ENCODE data around the gene SLC36A2. TPM values are rescaled to one million over a fixed set of nuclear protein-coding genes. Genes with fewer than 3 reads are reported as not detected.

Gene SLC36A2
- total and polyA plus RNA-seq, 4 experiments from 2014 or later: not detected

- no peak overlapping the region for H3K4me3 Mint-ChIP-seq
- H3K27me3 ChIP-seq (ENCODE audit: insufficient read depth, low read length): no peaks in the 10 kb centered on the region
- H3K36me3 ChIP-seq (ENCODE audit: insufficient read depth, low read length): no peaks in the 10 kb centered on the region
- POLR2A ChIA-PET (ENCODE audit: partially characterized antibody): no interaction called here
- no peaks in the 10 kb centered on the region for H3K4me1 Mint-ChIP-seq
- H3K27me3 Mint-ChIP-seq: peaks cover 40 to 48% of the 10 kb centered on the region in 2 donors
- H3K4me3 ChIP-seq (ENCODE audit: low read length in 2 of 2): no peak overlapping the region
- DNase-seq: no peak
- H3K27ac Mint-ChIP-seq: no peak overlapping the region
- intact Hi-C loops (cut with micrococcal nuclease): no loop called here
- no peaks in the 10 kb centered on the region for H3K36me3 Mint-ChIP-seq
- H3K9me3 ChIP-seq (ENCODE audit: control insufficient read depth in 1 of 2, low read length in 2 of 2): no peaks in the 10 kb centered on the region
- no peaks in the 10 kb centered on the region for H3K9me3 Mint-ChIP-seq
- CTCF ChIA-PET (ENCODE audit: partially characterized antibody): no interaction called here
- no peaks in the 10 kb centered on the region for H3K4me1 ChIP-seq (ENCODE audit: insufficient read depth, low read length)
- no peak overlapping the region for H3K27ac ChIP-seq (ENCODE audit: low read depth, low read length)
Observed at GRCh38 chr5:151345808-151346478, 1.4 kb downstream of the SLC36A2 start.

GRCh38 chr5:151345187-151345807, 2.1 kb downstream of the SLC36A2 start:
- Histone ChIP-seq H3K27me3 (ENCODE audit: insufficient read depth, low read length) (no peaks in the 10 kb centered on the region), H3K4me1 (ENCODE audit: insufficient read depth, low read length) (no peaks in the 10 kb centered on the region), H3K4me3 (ENCODE audit: low read length in 2 of 2) (no peak overlapping the region), H3K27ac (ENCODE audit: low read depth, low read length) (no peak overlapping the region), H3K36me3 (ENCODE audit: insufficient read depth, low read length) (no peaks in the 10 kb centered on the region), H3K9me3 (ENCODE audit: control insufficient read depth in 1 of 2, low read length in 2 of 2) (no peaks in the 10 kb centered on the region)
- Mint-ChIP-seq H3K36me3 (no peaks in the 10 kb centered on the region), H3K9me3 (no peaks in the 10 kb centered on the region), H3K27ac (no peak overlapping the region), H3K27me3 (peaks cover 40 to 51% of the 10 kb centered on the region in 2 donors), H3K4me1 (no peaks in the 10 kb centered on the region), H3K4me3 (no peak overlapping the region)
- POLR2A ChIA-PET (ENCODE audit: partially characterized antibody): no interaction called here
- DNase-seq: no peak
- CTCF ChIA-PET (ENCODE audit: partially characterized antibody): no interaction called here
- intact Hi-C loops (cut with micrococcal nuclease): no loop called here

GRCh38 chr5:151344088-151344487, 3.3 kb downstream of the SLC36A2 start:
- H3K27me3 Mint-ChIP-seq: peaks cover 45 to 51% of the 10 kb centered on the region in 2 donors
- H3K27ac Mint-ChIP-seq: no peak overlapping the region
- Histone ChIP-seq H3K27me3 (ENCODE audit: insufficient read depth, low read length) (no peaks in the 10 kb centered on the region), H3K27ac (ENCODE audit: low read depth, low read length) (no peak overlapping the region), H3K4me1 (ENCODE audit: insufficient read depth, low read length) (no peaks in the 10 kb centered on the region), H3K9me3 (ENCODE audit: control insufficient read depth in 1 of 2, low read length in 2 of 2) (no peaks in the 10 kb centered on the region), H3K4me3 (ENCODE audit: low read length in 2 of 2) (no peak overlapping the region), H3K36me3 (ENCODE audit: insufficient read depth, low read length) (no peaks in the 10 kb centered on the region)
- POLR2A ChIA-PET (ENCODE audit: partially characterized antibody): no interaction called here
- H3K9me3 Mint-ChIP-seq: no peaks in the 10 kb centered on the region
- no peaks in the 10 kb centered on the region for H3K36me3 Mint-ChIP-seq
- H3K4me1 Mint-ChIP-seq: peaks cover 0 to under 1% (median 0%) of the 10 kb centered on the region in 4 donors
- CTCF ChIA-PET (ENCODE audit: partially characterized antibody): no interaction called here
- H3K4me3 Mint-ChIP-seq: no peak overlapping the region
- DNase-seq: no peak
- intact Hi-C loops (cut with micrococcal nuclease): no loop called here

- CTCF ChIA-PET (ENCODE audit: partially characterized antibody): no interaction called here
- Mint-ChIP-seq H3K4me3 (no peak overlapping the region), H3K9me3 (peaks cover 0 to 1% (median 0%) of the 10 kb centered on the region in 8 donors), H3K36me3 (no peaks in the 10 kb centered on the region), H3K27me3 (peaks cover 29 to 39% of the 10 kb centered on the region in 2 donors), H3K27ac (no peak overlapping the region), H3K4me1 (peaks cover 0 to 6% (median 3%) of the 10 kb centered on the region in 4 donors)
- Histone ChIP-seq H3K9me3 (ENCODE audit: control insufficient read depth in 1 of 2, low read length in 2 of 2) (no peaks in the 10 kb centered on the region), H3K27ac (ENCODE audit: low read depth, low read length) (no peak overlapping the region), H3K4me3 (ENCODE audit: low read length in 2 of 2) (no peak overlapping the region), H3K4me1 (ENCODE audit: insufficient read depth, low read length) (no peaks in the 10 kb centered on the region), H3K27me3 (ENCODE audit: insufficient read depth, low read length) (no peaks in the 10 kb centered on the region), H3K36me3 (ENCODE audit: insufficient read depth, low read length) (no peaks in the 10 kb centered on the region)
- POLR2A ChIA-PET (ENCODE audit: partially characterized antibody): no interaction called here
- DNase-seq: no peak
- intact Hi-C loops (cut with micrococcal nuclease): no loop called here
Observed at GRCh38 chr5:151340004-151340403, 7.4 kb downstream of the SLC36A2 start.

- intact Hi-C loops (cut with micrococcal nuclease): no loop called here
- Mint-ChIP-seq H3K9me3 (peaks cover 0 to 1% (median 0%) of the 10 kb centered on the region in 8 donors), H3K4me3 (no peak overlapping the region), H3K4me1 (peaks cover 0 to 6% (median 3%) of the 10 kb centered on the region in 4 donors), H3K36me3 (no peaks in the 10 kb centered on the region), H3K27me3 (peaks cover 22 to 32% of the 10 kb centered on the region in 2 donors), H3K27ac (no peak overlapping the region)
- no peak overlapping the region for H3K27ac ChIP-seq (ENCODE audit: low read depth, low read length)
- CTCF ChIA-PET (ENCODE audit: partially characterized antibody): no interaction called here
- DNase-seq: no peak
- H3K4me1 ChIP-seq (ENCODE audit: insufficient read depth, low read length): no peaks in the 10 kb centered on the region
- H3K27me3 ChIP-seq (ENCODE audit: insufficient read depth, low read length): no peaks in the 10 kb centered on the region
- POLR2A ChIA-PET (ENCODE audit: partially characterized antibody): no interaction called here
- no peaks in the 10 kb centered on the region for H3K9me3 ChIP-seq (ENCODE audit: control insufficient read depth in 1 of 2, low read length in 2 of 2)
- no peak overlapping the region for H3K4me3 ChIP-seq (ENCODE audit: low read length in 2 of 2)
- no peaks in the 10 kb centered on the region for H3K36me3 ChIP-seq (ENCODE audit: insufficient read depth, low read length)
Observed at GRCh38 chr5:151338734-151339133, 8.6 kb downstream of the SLC36A2 start.

GRCh38 chr5:151332857-151333256, 14.5 kb downstream of the SLC36A2 start:
- Mint-ChIP-seq H3K27me3 (peaks cover 6 to 8% of the 10 kb centered on the region in 2 donors), H3K4me3 (no peak overlapping the region), H3K9me3 (peaks cover 0 to 1% (median 0%) of the 10 kb centered on the region in 8 donors), H3K27ac (no peak overlapping the region), H3K4me1 (no peaks in the 10 kb centered on the region), H3K36me3 (no peaks in the 10 kb centered on the region)
- intact Hi-C loops (cut with micrococcal nuclease): no loop called here
- Histone ChIP-seq H3K4me3 (ENCODE audit: low read length in 2 of 2) (no peak overlapping the region), H3K36me3 (ENCODE audit: insufficient read depth, low read length) (no peaks in the 10 kb centered on the region), H3K27ac (ENCODE audit: low read depth, low read length) (no peak overlapping the region), H3K27me3 (ENCODE audit: insufficient read depth, low read length) (peaks cover 4% of the 10 kb centered on the region), H3K4me1 (ENCODE audit: insufficient read depth, low read length) (no peaks in the 10 kb centered on the region), H3K9me3 (ENCODE audit: control insufficient read depth in 1 of 2, low read length in 2 of 2) (no peaks in the 10 kb centered on the region)
- DNase-seq: no peak
- CTCF ChIA-PET (ENCODE audit: partially characterized antibody): interaction anchor here (1.5 kb wide), 1 partner anchor 17 kb away, joined by 5 read pairs; no protein-coding TSS in a partner anchor
- POLR2A ChIA-PET (ENCODE audit: partially characterized antibody): no interaction called here

- peaks cover 2 to 7% of the 10 kb centered on the region in 2 donors for H3K27me3 Mint-ChIP-seq
Observed at GRCh38 chr5:151328734-151329133, 18.6 kb downstream of the SLC36A2 start.

More at GRCh38 chr5:151328734-151329133, 18.6 kb downstream of the SLC36A2 start:
- no peaks in the 10 kb centered on the region for H3K9me3 ChIP-seq (ENCODE audit: control insufficient read depth in 1 of 2, low read length in 2 of 2)
- Mint-ChIP-seq H3K27ac (no peak overlapping the region), H3K36me3 (no peaks in the 10 kb centered on the region), H3K4me3 (no peak overlapping the region), H3K4me1 (no peaks in the 10 kb centered on the region), H3K9me3 (no peaks in the 10 kb centered on the region)
- ChIA-PET CTCF (ENCODE audit: partially characterized antibody) (no interaction called here), POLR2A (ENCODE audit: partially characterized antibody) (no interaction called here)
- H3K4me1 ChIP-seq (ENCODE audit: insufficient read depth, low read length): no peaks in the 10 kb centered on the region
- H3K27me3 ChIP-seq (ENCODE audit: insufficient read depth, low read length): peaks cover 4% of the 10 kb centered on the region
- H3K4me3 ChIP-seq (ENCODE audit: low read length in 2 of 2): no peak overlapping the region
- intact Hi-C loops (cut with micrococcal nuclease): no loop called here
- DNase-seq: no peak
- H3K36me3 ChIP-seq (ENCODE audit: insufficient read depth, low read length): no peaks in the 10 kb centered on the region
- H3K27ac ChIP-seq (ENCODE audit: low read depth, low read length): no peak overlapping the region

Data from CD4-positive, alpha-beta memory T cell (primary cell).